H1 (cell line): ENCODE results near the gene LY6G6F. TPM values are rescaled to one million over a fixed set of nuclear protein-coding genes. Genes with fewer than 3 reads are reported as not detected.

Experiments used
- CTCF ChIA-PET: fragments of 300-600 bp; sonication (Branson Sonifier 250); formaldehyde crosslinking; loops from one replicate; lab custom pipeline; 2021; ENCODE audit not compliant: partially characterized antibody; lab: Charles Lee
- POLR2A ChIA-PET: fragments of 300-600 bp; sonication (Branson Sonifier 250); formaldehyde crosslinking; loops from one replicate; lab custom pipeline; 2021; ENCODE audit warnings: inconsistent platforms; ENCODE audit not compliant: partially characterized antibody; lab: Charles Lee
- DNase-seq, 2 experiments: peaks; one replicate each; pipeline versions ENCODE4 v3.0.0 to v3.0.0-alpha.2; 2010 to 2022; ENCODE audit warnings: low spot score in 2 of 2, low read depth in 1 of 2, mixed read lengths in 1 of 2
- FAIRE-seq: peaks from 2 replicates; lab custom pipeline; 2011; peaks lifted over from hg19 to GRCh38; lab: Jason Lieb, UNC
- H2AFZ ChIP-seq: 2 replicates; pipeline ENCODE4 v1.8.1; 2012; ENCODE audit warnings: low read length, inconsistent platforms
- H2AK5ac ChIP-seq: 2 replicates; pipeline ENCODE4 v1.6.1; 2013; ENCODE audit warnings: low read depth, low read length
- H2BK120ac ChIP-seq: replicated peaks from 2 replicates; pipeline ENCODE3; 2013; ENCODE audit warnings: low read depth, low read length, inconsistent platforms
- H2BK12ac ChIP-seq: 2 replicates; pipeline ENCODE4 v1.6.1; 2013; ENCODE audit warnings: low read depth, low read length
- H2BK15ac ChIP-seq: 2 replicates; pipeline ENCODE4 v1.6.1; 2013; ENCODE audit warnings: low read length
- H2BK20ac ChIP-seq: 2 replicates; pipeline ENCODE4 v1.6.1; 2013; ENCODE audit warnings: low read length
- H2BK5ac ChIP-seq: 2 replicates; pipeline ENCODE4 v1.6.1; 2013; ENCODE audit warnings: low read depth, low read length
- H3K14ac ChIP-seq: 2 replicates; pipeline ENCODE4 v1.6.1; 2013; ENCODE audit warnings: inconsistent platforms; ENCODE audit not compliant: insufficient read length
- H3K18ac ChIP-seq: 2 replicates; pipeline ENCODE4 v1.6.1; 2013; ENCODE audit warnings: low read length; ENCODE audit errors: extremely low read depth
- H3K23ac ChIP-seq: 2 replicates; pipeline ENCODE4 v1.6.1; 2013; ENCODE audit warnings: inconsistent platforms; ENCODE audit not compliant: insufficient read length
- H3K23me2 ChIP-seq: 2 replicates; pipeline ENCODE4 v1.6.1; 2013; ENCODE audit warnings: low read depth, low read length
- H3K27ac ChIP-seq: 2 replicates; pipeline ENCODE4 v1.6.1; 2011; ENCODE audit warnings: low read depth, low read length, inconsistent platforms
- H3K27me3 ChIP-seq, 4 experiments: replicated peaks in 1 of 4; 1 replicate in 1 of 4; 2 replicates in 3 of 4; pipeline versions ENCODE4 v1.6.1 to v1.8.1; 2011 to 2013; ENCODE audit warnings: low read length in 3 of 4, mild to moderate bottlenecking in 3 of 4, inconsistent platforms in 2 of 4, mixed read lengths in 2 of 4, moderate library complexity in 1 of 4; ENCODE audit not compliant: control insufficient read depth in 3 of 4, insufficient read depth in 3 of 4; ENCODE audit errors: extremely low read depth in 1 of 4
- H3K36me3 ChIP-seq, 4 experiments: 2 replicates each; pipeline versions ENCODE4 v1.6.1 to v1.8.1; 2011 to 2013; ENCODE audit warnings: mild to moderate bottlenecking in 4 of 4, low read length in 3 of 4, moderate library complexity in 2 of 4, control low read depth in 1 of 4, inconsistent platforms in 1 of 4; ENCODE audit not compliant: insufficient read depth in 4 of 4, control insufficient read depth in 2 of 4
- H3K4ac ChIP-seq: replicated peaks from 2 replicates; pipeline ENCODE3; 2013; ENCODE audit warnings: low read length, low read depth, mixed read lengths, inconsistent platforms; ENCODE audit not compliant: insufficient read length
- H3K4me1 ChIP-seq, 4 experiments: replicated peaks in 1 of 4; 1 replicate in 1 of 4; 2 replicates in 3 of 4; pipeline versions ENCODE4 v1.6.1 to v1.8.1; 2011 to 2013; ENCODE audit warnings: low read length in 3 of 4, inconsistent platforms in 2 of 4, mixed read lengths in 1 of 4; ENCODE audit not compliant: insufficient read depth in 4 of 4, control insufficient read depth in 3 of 4
- H3K4me2 ChIP-seq, 2 experiments: 2 replicates each; pipeline versions ENCODE4 v1.6.1 to v1.8.1; 2011 to 2013; ENCODE audit warnings: low read depth in 2 of 2, low read length in 2 of 2, control low read depth in 1 of 2, inconsistent platforms in 1 of 2, mild to moderate bottlenecking in 1 of 2; ENCODE audit not compliant: insufficient read depth in 1 of 2
- H3K4me3 ChIP-seq, 4 experiments: fragments of 200-600, 300-600 bp in 1 of 4; sonication (generic), shearing (Covaris generic), sonication (Bioruptor Twin) in 1 of 4; 2 replicates each; pipeline versions ENCODE4 v1.5.1 to v1.8.1; 2011 to 2016; ENCODE audit warnings: low read length in 4 of 4, low read depth in 3 of 4, control low read depth in 2 of 4, inconsistent platforms in 2 of 4, mild to moderate bottlenecking in 2 of 4, mixed read lengths in 1 of 4, moderate library complexity in 1 of 4; ENCODE audit not compliant: insufficient read depth in 2 of 4; ENCODE audit errors: extremely low read depth in 1 of 4
- H3K56ac ChIP-seq: replicated peaks from 2 replicates; pipeline ENCODE3; 2013; ENCODE audit warnings: low read depth, mild to moderate bottlenecking, mixed read lengths, low read length, inconsistent platforms; ENCODE audit not compliant: insufficient read length
- H3K79me1 ChIP-seq: 2 replicates; pipeline ENCODE4 v1.6.1; 2013; ENCODE audit warnings: low read depth, low read length, control low read depth
- H3K79me2 ChIP-seq, 2 experiments: 2 replicates each; pipeline versions ENCODE4 v1.6.1 to v1.8.1; 2012 to 2013; ENCODE audit warnings: low read length in 2 of 2, mild to moderate bottlenecking in 2 of 2, inconsistent platforms in 1 of 2; ENCODE audit not compliant: insufficient read depth in 2 of 2, control insufficient read depth in 1 of 2
- H3K9ac ChIP-seq, 4 experiments: replicated peaks in 1 of 4; 1 replicate in 1 of 4; 2 replicates in 3 of 4; pipeline versions ENCODE4 v1.6.1 to v1.8.1; 2011 to 2013; ENCODE audit warnings: low read depth in 3 of 4, low read length in 3 of 4, control low read depth in 2 of 4, mild to moderate bottlenecking in 2 of 4, moderate library complexity in 2 of 4, inconsistent platforms in 1 of 4; ENCODE audit errors: extremely low read depth in 1 of 4
- H3K9me3 ChIP-seq, 2 experiments: 2 replicates each; pipeline versions ENCODE4 v1.6.1 to v1.8.1; 2012 to 2013; ENCODE audit warnings: mild to moderate bottlenecking in 2 of 2, moderate library complexity in 2 of 2, control low read depth in 1 of 2, inconsistent platforms in 1 of 2, low read depth in 1 of 2, low read length in 1 of 2, mixed read lengths in 1 of 2; ENCODE audit not compliant: insufficient read depth in 2 of 2
- H4K20me1 ChIP-seq, 2 experiments: replicated peaks in 1 of 2; 2 replicates each; pipeline versions ENCODE3 to v1.8.1; 2011 to 2013; ENCODE audit warnings: inconsistent platforms in 2 of 2, low read length in 2 of 2, mild to moderate bottlenecking in 1 of 2; ENCODE audit not compliant: insufficient read depth in 2 of 2, control insufficient read depth in 1 of 2
- H4K5ac ChIP-seq: 2 replicates; pipeline ENCODE4 v1.6.1; 2013; ENCODE audit warnings: low read length, low read depth, mixed read lengths, inconsistent platforms; ENCODE audit not compliant: insufficient read length
- H4K8ac ChIP-seq: 2 replicates; pipeline ENCODE4 v1.8.0; 2013; ENCODE audit warnings: mild to moderate bottlenecking, moderate library complexity, low read length, inconsistent platforms; ENCODE audit not compliant: insufficient read depth; ENCODE audit errors: extremely low read depth
- H4K91ac ChIP-seq: replicated peaks from 2 replicates; pipeline ENCODE3; 2013; ENCODE audit warnings: low read length, mixed read lengths, inconsistent platforms; ENCODE audit not compliant: insufficient read length
- FOSL1 ChIP-seq: IDR thresholded peaks from 2 replicates; pipeline ENCODE4 v1.6.1; 2011; ENCODE audit warnings: mild to moderate bottlenecking, low read depth, low read length, moderate library complexity; ENCODE audit not compliant: insufficient read depth
- SP1 ChIP-seq: IDR thresholded peaks from 2 replicates; pipeline ENCODE4 v1.6.1; 2011; ENCODE audit warnings: low read depth, low read length
- WGBS, 2 experiments: shearing (Covaris generic) in 1 of 2; methylation state at CpG; one replicate each; pipeline versions ENCODE4 v1.1.6 to v1.1.7; 2013 to 2015; ENCODE audit warnings: low lambda C conversion rate in 2 of 2, mixed read lengths in 2 of 2, inconsistent platforms in 1 of 2, low coverage in 1 of 2, missing lambda C conversion rate in 1 of 2; ENCODE audit not compliant: insufficient replicate concordance in 2 of 2, insufficient coverage in 1 of 2, insufficient read length in 1 of 2; ENCODE audit errors: extremely low coverage in 1 of 2, missing lambda C conversion rate in 1 of 2; 5-methylcytosine and 5-hydroxymethylcytosine counted together
- polyA plus RNA-seq, 7 experiments: library from polyadenylated mRNA; depleted of rRNA in 3 of 7; stranded (reverse) in 5 of 7; unstranded in 2 of 7; fragments of >200 nt in 5 of 7; fragments of 200-250 nt in 2 of 7; gene quantifications; 1 replicate in 5 of 7; 2 replicates in 1 of 7; 4 replicates in 1 of 7; pipeline versions ENCODE4 v1.2.1 to v1.2.3, GENCODE V29; 2011 to 2013; ENCODE audit warnings: missing spikeins in 2 of 7, mixed read lengths in 2 of 7
- total RNA-seq: library from RNA; stranded (reverse); fragmentation: NEBNext Ultra II Directional; extraction: Animal tissue kit (Norgen Biotek cat#: 25700); gene quantifications from 2 replicates; pipeline ENCODE4 v1.2.1, GENCODE V29; 2021

Gene LY6G6F
- total and polyA plus RNA-seq, 2 of the 8 experiments (the other 6 are each of a cell fraction or from before 2014, with no cell fraction given): not detected

- H3K14ac ChIP-seq: no peak overlapping the region
- TF ChIP-seq FOSL1: no peak
- peak; percentile 30; the same call in 1 of the 2 replicates for TF ChIP-seq SP1
- peak overlapping the region; percentile 31 to 90 for H3K4me2 ChIP-seq
- H2BK15ac ChIP-seq: no peak overlapping the region
- peaks cover 0 to 17% of the 10 kb centered on the region in 2 experiments; a peak in 2 of 4 replicates for H3K79me2 ChIP-seq
- H4K20me1 ChIP-seq: peaks cover 4 to 5% of the 10 kb centered on the region in 2 experiments
- no peak overlapping the region for H4K91ac ChIP-seq
- no peak for DNase-seq
- no peak overlapping the region for H2BK20ac ChIP-seq
- peaks cover 10 to 40% (median 33%) of the 10 kb centered on the region in 4 experiments for H3K36me3 ChIP-seq
- CTCF ChIA-PET: interaction anchor here (0.9 to 8.9 kb wide), 21 partner anchors 9 to 137 kb away, joined by 3 to 89 read pairs (median 7); partner anchors contain the start of genes ABHD16A, C6orf47, LSM2 and LY6G5C
- H3K79me1 ChIP-seq: peaks cover 11% of the 10 kb centered on the region; the same call in 1 of the 2 replicates
- H2AK5ac ChIP-seq: no peak overlapping the region
- H3K27me3 ChIP-seq: no peaks in the 10 kb centered on the region
- no peak overlapping the region for H4K8ac ChIP-seq
- no peak overlapping the region for H4K5ac ChIP-seq
- no peak overlapping the region for H3K56ac ChIP-seq
- H3K23ac ChIP-seq: no peak overlapping the region
- no peaks in the 10 kb centered on the region for H3K9me3 ChIP-seq
- H2BK12ac ChIP-seq: no peak overlapping the region
- peak overlapping the region; percentile 56 to 91 (median 83); a peak in 4 of 8 replicates for H3K4me3 ChIP-seq
- 94% methylated on average over 11 of the region's 11 CpGs; no CpG with 5 or more reads in 1 of the 2 experiments for WGBS, 2 experiments
- no peak overlapping the region for H3K18ac ChIP-seq
- no peak overlapping the region for H3K27ac ChIP-seq
- H3K4ac ChIP-seq: no peak overlapping the region
- H2BK120ac ChIP-seq: no peak overlapping the region
- no peak overlapping the region for H2BK5ac ChIP-seq
- POLR2A ChIA-PET: interaction anchor here (0.6 to 4.2 kb wide), 34 partner anchors 9 to 1241 kb away, joined by 3 to 57 read pairs (median 5); partner anchors contain the start of genes ABHD16A, ATP6V1G2, BAG6 and GPANK1
- H3K4me1 ChIP-seq: peaks cover 10 to 19% (median 11%) of the 10 kb centered on the region in 4 experiments
- H3K9ac ChIP-seq: no peak overlapping the region
- peaks cover 11% of the 10 kb centered on the region for H3K23me2 ChIP-seq
- H2AFZ ChIP-seq: no peak overlapping the region
- FAIRE-seq: no peak
These were observed 24.0 kb downstream of the LY6G6F start for GRCh38 chr6:31730631-31731086.
